Fibroblast of lung (primary cell): ENCODE data around the gene FGR. TPM values are rescaled to one million over a fixed set of nuclear protein-coding genes. Genes with fewer than 3 reads are reported as not detected.

Experiments
- DNase-seq, 2 donors: peaks; one replicate each; pipeline versions ENCODE4 v3.0.0 to v3.0.0-alpha.2; 2010; ENCODE audit warnings: low read depth in 2 of 2
- H2AFZ ChIP-seq: 2 replicates; pipeline ENCODE4 v1.5.1; 2012; ENCODE audit warnings: low read length, control low read depth, inconsistent platforms
- H3K27ac ChIP-seq: 2 replicates; pipeline ENCODE4 v1.5.1; 2011; ENCODE audit warnings: low read length, control low read depth; ENCODE audit not compliant: insufficient read depth
- H3K27me3 ChIP-seq: 2 replicates; pipeline ENCODE4 v1.5.1; 2011; ENCODE audit warnings: mild to moderate bottlenecking, low read length; ENCODE audit not compliant: control insufficient read depth, insufficient read depth
- H3K36me3 ChIP-seq: 2 replicates; pipeline ENCODE4 v1.5.1; 2011; ENCODE audit warnings: low read length; ENCODE audit not compliant: control insufficient read depth, insufficient read depth
- H3K4me1 ChIP-seq: 2 replicates; pipeline ENCODE4 v1.5.1; 2011; ENCODE audit warnings: low read length; ENCODE audit not compliant: control insufficient read depth, insufficient read depth; ENCODE audit errors: extremely low read depth
- H3K4me2 ChIP-seq: 2 replicates; pipeline ENCODE4 v1.5.1; 2011; ENCODE audit warnings: low read length, control low read depth; ENCODE audit not compliant: insufficient read depth; ENCODE audit errors: extremely low read depth
- H3K4me3 ChIP-seq, 4 experiments: fragments of 200-600 bp in 1 of 4; sonication (generic) in 1 of 4; replicated peaks in 1 of 4; 2 replicates each; pipeline ENCODE4 v1.5.1; 2011 to 2016; ENCODE audit warnings: low read length in 4 of 4, low read depth in 3 of 4, mild to moderate bottlenecking in 3 of 4, control low read depth in 2 of 4, inconsistent platforms in 1 of 4, mixed read lengths in 1 of 4; ENCODE audit not compliant: insufficient read depth in 1 of 4; ENCODE audit errors: control extremely low read depth in 1 of 4
- H3K79me2 ChIP-seq: 2 replicates; pipeline ENCODE4 v1.5.1; 2012; ENCODE audit warnings: mild to moderate bottlenecking, low read length, inconsistent platforms; ENCODE audit not compliant: control insufficient read depth, insufficient read depth
- H3K9ac ChIP-seq: 2 replicates; pipeline ENCODE4 v1.5.1; 2011; ENCODE audit warnings: mild to moderate bottlenecking, low read length, control low read depth; ENCODE audit not compliant: insufficient read depth
- H3K9me3 ChIP-seq: 2 replicates; pipeline ENCODE4 v1.5.1; 2012; ENCODE audit warnings: low read depth, low read length; ENCODE audit not compliant: control insufficient read depth, insufficient read depth
- H4K20me1 ChIP-seq: 2 replicates; pipeline ENCODE4 v1.5.1; 2011; ENCODE audit warnings: low read length; ENCODE audit not compliant: control insufficient read depth, insufficient read depth; ENCODE audit errors: extremely low read depth
- CTCF ChIP-seq, 2 donors: IDR thresholded peaks in 1 of 2; conservative IDR thresholded peaks in 1 of 2; 1 replicate in 1 of 2; 2 replicates in 1 of 2; pipeline ENCODE4 v1.5.1; 2011 to 2012; ENCODE audit warnings: low read length in 2 of 2, control low read depth in 1 of 2, inconsistent platforms in 1 of 2, low read depth in 1 of 2, mild to moderate bottlenecking in 1 of 2
- EZH2 ChIP-seq: IDR thresholded peaks from 2 replicates; pipeline ENCODE4 v1.5.1; 2012; ENCODE audit warnings: low read length, control low read depth, mild to moderate bottlenecking; ENCODE audit errors: missing control alignments
- polyA plus RNA-seq, 2 donors: library from polyadenylated mRNA; depleted of rRNA in 1 of 2; stranded (reverse) in 1 of 2; unstranded in 1 of 2; fragments of >200 nt; gene quantifications; 2 replicates each; pipeline ENCODE4 v1.2.1, GENCODE V29; 2011 to 2012; ENCODE audit warnings: missing spikeins in 1 of 2
- total RNA-seq: library from RNA; depleted of rRNA; stranded (reverse); fragments of >200 nt; gene quantifications from 2 replicates; pipeline ENCODE4 v1.2.1, GENCODE V29; 2014

The FGR gene
- total and polyA plus RNA-seq, 2 donors (not counting 1 experiment from before 2014, with no cell fraction given) = not detected

GRCh38 chr1:27672750-27673112 lies 37.7 kb upstream of the FGR start:
- Histone ChIP-seq H3K4me2 (peak overlapping the region; percentile 93), H3K79me2 (no peaks in the 10 kb centered on the region), H3K27me3 (no peaks in the 10 kb centered on the region), H3K4me1 (peaks cover 13% of the 10 kb centered on the region), H3K4me3 (peak overlapping the region; percentile 37 to 85 (median 53)), H4K20me1 (no peaks in the 10 kb centered on the region), H3K27ac (peak overlapping the region; percentile 62), H3K9ac (no peak overlapping the region), H3K36me3 (no peaks in the 10 kb centered on the region), H3K9me3 (no peaks in the 10 kb centered on the region), H2AFZ (no peak overlapping the region)
- TF ChIP-seq EZH2 = no peak
- TF ChIP-seq CTCF (conservative IDR thresholded peaks at IDR 0.05 in 1 of 2, IDR thresholded peaks at IDR 0.05 in 1 of 2; ENCODE audit: low read depth in 1 of 2, low read length in 2 of 2) = no peak
- peak; percentile 43 to 77 for DNase-seq

GRCh38 chr1:27671964-27672749 lies 37.2 kb upstream of the FGR start, which contains the start of gene IFI6:
Gene IFI6 (minus strand): TSS chr1:27672192. CDS start chr1:27669314, 2,878 bp downstream.
- Histone ChIP-seq H3K36me3 (no peaks in the 10 kb centered on the region), H2AFZ (peak within 1 kb of the TSS; percentile 94), H3K79me2 (no peaks in the 10 kb centered on the region), H3K4me1 (peaks cover 13% of the 10 kb centered on the region), H3K9me3 (no peaks in the 10 kb centered on the region), H4K20me1 (no peaks in the 10 kb centered on the region), H3K4me3 (peak within 1 kb of the TSS; percentile 62 to 85 (median 68)), H3K4me2 (peak within 1 kb of the TSS; percentile 99), H3K9ac (peak within 1 kb of the TSS; percentile 41), H3K27ac (peak within 1 kb of the TSS; percentile 64), H3K27me3 (no peaks in the 10 kb centered on the region)
- DNase-seq = peak; percentile 95 to 96
- TF ChIP-seq EZH2 = no peak
- TF ChIP-seq CTCF (conservative IDR thresholded peaks at IDR 0.05 in 1 of 2, IDR thresholded peaks at IDR 0.05 in 1 of 2; ENCODE audit: low read depth in 1 of 2, low read length in 2 of 2) = peak; percentile 40 to 53

- Histone ChIP-seq H3K79me2 (no peaks in the 10 kb centered on the region), H3K4me3 (no peak overlapping the region), H3K9ac (no peak overlapping the region), H3K4me1 (peaks cover 13% of the 10 kb centered on the region), H2AFZ (no peak overlapping the region), H3K27ac (no peak overlapping the region), H4K20me1 (no peaks in the 10 kb centered on the region), H3K9me3 (no peaks in the 10 kb centered on the region), H3K27me3 (no peaks in the 10 kb centered on the region), H3K36me3 (no peaks in the 10 kb centered on the region), H3K4me2 (no peak overlapping the region)
- TF ChIP-seq EZH2 (no peak), CTCF (conservative IDR thresholded peaks at IDR 0.05 in 1 of 2, IDR thresholded peaks at IDR 0.05 in 1 of 2; ENCODE audit: low read depth in 1 of 2, low read length in 2 of 2) (no peak)
- no peak for DNase-seq
Measured at GRCh38 chr1:27669876-27670275, 34.9 kb upstream of the FGR start.
